Activated T-cell treated with anti-CD3 and anti-CD28 coated beads for 24 hours (primary cell): ENCODE measurements around the gene BABAM2.
"Not testable (repeated sequence)": the region's sequence is repeated elsewhere in the genome, so short reads cannot be mapped to it uniquely, and the experiment has no call there.

Source experiments
- DNase-seq: peaks from one replicate; pipeline ENCODE4 v3.0.0-alpha.2; 2020; ENCODE audit warnings: low read depth

Gene BABAM2

GRCh38 chr2:28316546-28317335 is 426.2 kb downstream of the BABAM2 start:
- DNase-seq = no peak

GRCh38 chr2:28317390-28317789 is 426.9 kb downstream of the BABAM2 start:
- no peak for DNase-seq

- no peak for DNase-seq
These were observed 427.5 kb downstream of the BABAM2 start for GRCh38 chr2:28318023-28318422.

GRCh38 chr2:28318462-28319117 is 428.1 kb downstream of the BABAM2 start:
- no peak for DNase-seq

- DNase-seq = no peak
These were observed 428.8 kb downstream of the BABAM2 start for GRCh38 chr2:28319118-28320008.

- no peak for DNase-seq
These were observed 429.5 kb downstream of the BABAM2 start for GRCh38 chr2:28320009-28320365.

- no peak for DNase-seq
These were observed 429.8 kb downstream of the BABAM2 start for GRCh38 chr2:28320371-28320770.

- no peak for DNase-seq
These were observed 430.9 kb downstream of the BABAM2 start for GRCh38 chr2:28321426-28321825.

- DNase-seq = no peak
These were observed 431.5 kb downstream of the BABAM2 start for GRCh38 chr2:28322051-28322450.

- DNase-seq = no peak
These were observed 431.9 kb downstream of the BABAM2 start for GRCh38 chr2:28322456-28322855.

GRCh38 chr2:28322981-28323396 is 432.5 kb downstream of the BABAM2 start:
- no peak for DNase-seq

GRCh38 chr2:28325173-28325566 is 434.6 kb downstream of the BABAM2 start:
- DNase-seq = no peak

- no peak for DNase-seq
These were observed 435.3 kb downstream of the BABAM2 start for GRCh38 chr2:28325567-28326468.

GRCh38 chr2:28326469-28326805 is 435.9 kb downstream of the BABAM2 start:
- no peak for DNase-seq

- no peak for DNase-seq
These were observed 436.5 kb downstream of the BABAM2 start for GRCh38 chr2:28326881-28327505.

- DNase-seq = no peak
These were observed 437.0 kb downstream of the BABAM2 start for GRCh38 chr2:28327581-28327955.

- no peak for DNase-seq
These were observed 437.7 kb downstream of the BABAM2 start for GRCh38 chr2:28327956-28328922.

- DNase-seq = no peak
These were observed 438.7 kb downstream of the BABAM2 start for GRCh38 chr2:28329184-28329583.

- not testable (repeated sequence) for DNase-seq
These were observed 440.2 kb downstream of the BABAM2 start for GRCh38 chr2:28330722-28331121.

- DNase-seq = not testable (repeated sequence)
These were observed 441.3 kb downstream of the BABAM2 start for GRCh38 chr2:28331797-28332196.
